NCI-H1694 treated with DMSO at 0.1 percent for 48 hours (cell line): ENCODE measurements around the gene CHD9NB.
A peak's percentile ranks its signal among the peaks of the same experiment; 100 is the strongest.
"Not testable (repeated sequence)": the region's sequence is repeated elsewhere in the genome, so short reads cannot be mapped to it uniquely, and the experiment has no call there.

ENCODE experiments used
- DNase-seq: peaks from one replicate; lab custom pipeline; 2025; lab: John Stamatoyannopoulos, UW

Gene CHD9NB

GRCh38 chr16:53057658-53058057 is 5.0 kb upstream of the CHD9NB start:
- no peak for DNase-seq

GRCh38 chr16:53056392-53056881 is 3.7 kb upstream of the CHD9NB start:
- no peak for DNase-seq

GRCh38 chr16:53055541-53056391 is 3.1 kb upstream of the CHD9NB start:
- peak; percentile 30 for DNase-seq

- peak; percentile 75 for DNase-seq
Observed at GRCh38 chr16:53054670-53055485, 2.2 kb upstream of the CHD9NB start, which contains the start of gene CHD9. Gene CHD9 (plus strand): TSS chr16:53054991. CDS start chr16:53156090, 101,099 bp downstream.

GRCh38 chr16:53053967-53054669 is 1.4 kb upstream of the CHD9NB start:
- DNase-seq, result no peak

- DNase-seq, result not testable (repeated sequence)
Observed at GRCh38 chr16:53051255-53051654, 1.4 kb downstream of the CHD9NB start.

- DNase-seq, result no peak
Observed at GRCh38 chr16:53048139-53048915, 4.4 kb downstream of the CHD9NB start.

GRCh38 chr16:53047515-53047914 is 5.2 kb downstream of the CHD9NB start:
- not testable (repeated sequence) for DNase-seq

GRCh38 chr16:53045341-53046220 is 7.1 kb downstream of the CHD9NB start:
- DNase-seq, result no peak

- DNase-seq, result no peak
Observed at GRCh38 chr16:53043986-53044601, 8.6 kb downstream of the CHD9NB start.

- no peak for DNase-seq
Observed at GRCh38 chr16:53043428-53043831, 9.3 kb downstream of the CHD9NB start.

GRCh38 chr16:53042235-53042701 is 10.4 kb downstream of the CHD9NB start:
- DNase-seq, result no peak

- no peak for DNase-seq
Observed at GRCh38 chr16:53041320-53042051, 11.2 kb downstream of the CHD9NB start.

- DNase-seq, result no peak
Observed at GRCh38 chr16:53040788-53041187, 11.9 kb downstream of the CHD9NB start.

- not testable (repeated sequence) for DNase-seq
Observed at GRCh38 chr16:53036711-53037110, 16.0 kb downstream of the CHD9NB start.

- no peak for DNase-seq
Observed at GRCh38 chr16:53036066-53036465, 16.6 kb downstream of the CHD9NB start.

- DNase-seq, result no peak
Observed at GRCh38 chr16:53035176-53035942, 17.3 kb downstream of the CHD9NB start.

GRCh38 chr16:53034306-53034705 is 18.4 kb downstream of the CHD9NB start:
- no peak for DNase-seq
